ENCODE measurements around the gene WDR89. TPM values are rescaled to one million over a fixed set of nuclear protein-coding genes. Genes with fewer than 3 reads are reported as not detected.

WDR89 gene, protein sequence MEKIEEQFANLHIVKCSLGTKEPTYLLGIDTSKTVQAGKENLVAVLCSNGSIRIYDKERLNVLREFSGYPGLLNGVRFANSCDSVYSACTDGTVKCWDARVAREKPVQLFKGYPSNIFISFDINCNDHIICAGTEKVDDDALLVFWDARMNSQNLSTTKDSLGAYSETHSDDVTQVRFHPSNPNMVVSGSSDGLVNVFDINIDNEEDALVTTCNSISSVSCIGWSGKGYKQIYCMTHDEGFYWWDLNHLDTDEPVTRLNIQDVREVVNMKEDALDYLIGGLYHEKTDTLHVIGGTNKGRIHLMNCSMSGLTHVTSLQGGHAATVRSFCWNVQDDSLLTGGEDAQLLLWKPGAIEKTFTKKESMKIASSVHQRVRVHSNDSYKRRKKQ
- total RNA-seq: 10 to 100 TPM; 18.1 to 23.5 TPM

DNA sequence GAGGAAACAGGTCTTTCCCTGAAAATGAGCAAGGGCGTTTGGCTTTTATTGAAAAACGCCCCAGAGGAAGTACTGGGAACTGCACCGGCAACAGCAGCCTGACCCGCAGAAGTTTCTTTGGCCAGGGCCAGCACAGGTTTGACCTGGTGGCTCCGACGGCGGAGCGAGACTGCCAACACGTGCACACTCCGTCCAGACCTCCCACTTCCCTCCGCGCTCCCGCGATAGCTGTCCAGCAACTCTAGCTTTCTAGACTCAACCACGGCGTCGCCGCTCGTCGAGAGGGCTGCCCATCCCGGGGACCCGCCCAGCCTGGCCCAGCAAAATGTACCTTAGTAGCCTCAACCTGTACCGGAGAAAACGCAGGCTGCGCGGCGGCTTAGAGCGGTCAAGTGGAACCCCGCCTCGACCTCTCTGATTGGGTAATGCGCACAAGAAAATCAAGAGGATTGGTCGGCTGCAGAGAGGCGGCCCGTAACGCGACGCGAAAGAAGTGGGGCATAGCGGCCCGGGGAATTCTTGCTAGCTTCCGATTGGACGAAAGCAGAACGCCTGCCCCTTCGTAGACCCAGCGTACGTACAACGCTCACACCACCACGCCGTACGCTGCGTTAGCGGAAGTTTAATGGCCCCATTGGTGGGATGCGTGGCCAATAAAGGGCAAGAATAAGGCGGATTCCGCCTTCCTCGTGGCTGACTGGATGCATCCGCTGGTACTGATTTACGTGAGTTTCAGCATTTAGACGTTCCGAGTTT is at the start of gene WDR89:
Gene WDR89, minus strand, starts transcription at position 399 of the 756 bp plus-strand sequence. CDS start 41,929 bp downstream, outside the sequence.
- peak within 1 kb of the TSS; percentile 84 to 94 for H3K4me3 Mint-ChIP-seq
- H3K4me1 Mint-ChIP-seq (ENCODE audit: low read depth): peaks cover 60% of the 10 kb centered on the region
- peaks cover 2 to 3% of the 10 kb centered on the region in 2 donors for H3K9me3 Mint-ChIP-seq
- no peaks in the 10 kb centered on the region for H3K27me3 Mint-ChIP-seq (ENCODE audit: low read depth)
- H3K27ac Mint-ChIP-seq: peak within 1 kb of the TSS; percentile 81
- DNase-seq (peak; percentile 95 to 97), ATAC-seq (replicated peaks in 1 of 2) (peak; percentile 88)
- peaks cover 6 to 9% of the 10 kb centered on the region in 2 donors for H3K36me3 Mint-ChIP-seq (ENCODE audit: insufficient read depth in 2 of 2)

DNA sequence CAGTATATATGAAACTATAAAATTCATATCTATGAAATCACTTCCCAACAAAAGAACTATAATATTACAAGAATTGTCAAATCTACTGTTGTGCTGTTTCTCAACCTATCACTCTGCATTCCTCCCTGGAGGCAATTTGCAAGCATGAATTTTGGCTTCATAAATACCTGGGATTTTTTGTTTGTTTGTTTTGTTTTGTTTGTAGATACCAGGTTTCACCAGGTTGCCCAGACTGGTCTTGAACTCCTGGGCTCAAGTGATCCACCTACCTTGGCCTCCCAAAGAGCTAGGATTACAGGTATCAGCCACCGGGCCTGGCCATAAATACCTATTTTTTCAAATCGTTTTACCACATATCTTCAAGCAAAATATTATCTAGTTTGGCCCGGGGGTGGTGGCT is 47.5 kb upstream of the WDR89 start:
- H3K27ac Mint-ChIP-seq: no peak overlapping the region
- no peaks in the 10 kb centered on the region for H3K27me3 Mint-ChIP-seq (ENCODE audit: low read depth)
- H3K36me3 Mint-ChIP-seq (ENCODE audit: insufficient read depth in 2 of 2): peaks cover 0 to 2% of the 10 kb centered on the region in 2 donors
- no peak for DNase-seq
- no peaks in the 10 kb centered on the region for H3K4me1 Mint-ChIP-seq (ENCODE audit: low read depth)
- no peak overlapping the region for H3K4me3 Mint-ChIP-seq
- H3K9me3 Mint-ChIP-seq: no peaks in the 10 kb centered on the region
- ATAC-seq (replicated peaks in 1 of 2): no peak

DNA sequence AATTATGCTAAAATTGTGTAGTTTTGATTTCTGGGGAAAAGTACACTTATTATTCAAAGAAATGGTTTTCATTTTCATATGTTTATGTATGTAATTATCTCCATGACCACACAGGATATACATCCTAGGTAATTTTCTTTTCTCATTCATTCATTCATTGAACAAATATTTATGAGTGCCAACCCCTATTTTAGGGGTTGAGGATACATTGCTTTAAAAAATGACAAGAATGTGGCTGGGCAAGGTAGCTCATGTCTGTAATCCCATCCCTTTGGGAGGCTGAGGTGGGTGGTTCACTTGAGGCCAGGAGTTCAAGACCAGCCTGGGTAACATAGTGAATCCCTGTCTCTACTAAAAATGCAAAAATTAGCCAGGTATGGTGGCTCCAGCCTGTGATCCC is 45.3 kb upstream of the WDR89 start:
- H3K4me1 Mint-ChIP-seq (ENCODE audit: low read depth): no peaks in the 10 kb centered on the region
- no peaks in the 10 kb centered on the region for H3K27me3 Mint-ChIP-seq (ENCODE audit: low read depth)
- peaks cover 0 to 2% of the 10 kb centered on the region in 2 donors for H3K36me3 Mint-ChIP-seq (ENCODE audit: insufficient read depth in 2 of 2)
- no peak for DNase-seq
- H3K4me3 Mint-ChIP-seq: no peak overlapping the region
- no peak overlapping the region for H3K27ac Mint-ChIP-seq
- ATAC-seq (replicated peaks in 1 of 2): no peak
- H3K9me3 Mint-ChIP-seq: no peaks in the 10 kb centered on the region

DNA sequence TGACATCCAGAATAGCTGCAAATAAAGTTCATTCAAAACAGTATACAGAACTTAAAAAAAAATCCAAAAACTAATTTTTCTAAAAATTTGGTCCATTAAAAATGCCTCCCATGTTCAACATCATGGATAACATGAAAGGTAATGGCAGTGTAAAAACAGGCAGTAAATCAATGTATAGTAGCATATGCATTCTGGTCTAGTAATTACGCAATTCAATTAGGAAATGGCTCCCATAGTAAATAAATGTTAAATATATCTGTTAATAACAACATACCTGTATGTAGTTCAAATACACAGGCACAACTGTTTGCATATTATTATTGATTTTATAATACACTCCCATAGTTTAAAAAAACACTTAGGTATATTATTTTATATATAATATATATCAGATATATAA is 43.7 kb upstream of the WDR89 start:
- H3K36me3 Mint-ChIP-seq (ENCODE audit: insufficient read depth in 2 of 2): peaks cover 0 to 4% of the 10 kb centered on the region in 2 donors
- H3K4me1 Mint-ChIP-seq (ENCODE audit: low read depth): no peaks in the 10 kb centered on the region
- no peak overlapping the region for H3K27ac Mint-ChIP-seq
- DNase-seq (no peak), ATAC-seq (replicated peaks in 1 of 2) (no peak)
- no peaks in the 10 kb centered on the region for H3K9me3 Mint-ChIP-seq
- H3K4me3 Mint-ChIP-seq: no peak overlapping the region
- no peaks in the 10 kb centered on the region for H3K27me3 Mint-ChIP-seq (ENCODE audit: low read depth)

DNA sequence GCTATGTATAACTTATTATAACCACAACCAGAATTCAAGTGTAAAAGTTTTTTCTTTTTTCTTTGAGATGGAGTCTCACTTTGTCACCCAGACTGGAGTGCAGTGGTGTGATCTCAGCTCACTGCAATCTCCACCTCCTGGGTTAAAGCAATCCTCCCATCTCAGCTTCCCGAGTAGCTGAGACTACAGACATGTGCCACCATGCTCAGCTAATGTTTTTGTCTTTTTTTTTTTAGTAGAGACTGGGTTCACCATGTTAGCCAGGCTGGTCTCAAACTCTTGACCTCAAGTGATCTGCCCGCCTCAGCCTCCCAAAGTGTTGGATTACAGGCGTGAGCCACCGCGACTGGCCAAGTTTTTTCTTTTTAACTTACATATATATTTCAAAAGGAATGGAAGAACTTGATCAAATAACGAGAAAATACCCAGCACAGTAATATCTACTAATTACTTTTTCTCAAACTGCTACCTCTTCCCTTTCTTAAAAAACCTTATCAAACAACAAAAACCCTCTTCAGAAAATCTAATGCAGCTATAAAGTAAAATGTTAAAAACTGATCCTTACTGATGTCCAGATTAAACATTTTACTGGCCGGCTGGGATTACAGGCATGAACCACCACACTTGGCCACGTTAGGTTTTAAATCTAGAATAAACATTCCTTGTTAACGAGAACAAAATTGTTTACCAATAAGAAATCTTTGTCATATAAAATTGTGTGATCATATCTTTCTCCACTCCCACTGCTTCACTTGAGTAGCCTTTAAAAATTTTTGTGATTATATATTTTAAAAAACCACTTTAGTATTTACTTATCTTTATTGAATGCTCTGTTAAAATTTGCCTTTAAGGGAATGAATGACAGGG is 41.3 kb upstream of the WDR89 start:
- Mint-ChIP-seq H3K4me1 (ENCODE audit: low read depth) (no peaks in the 10 kb centered on the region), H3K9me3 (no peaks in the 10 kb centered on the region), H3K27me3 (ENCODE audit: low read depth) (no peaks in the 10 kb centered on the region), H3K4me3 (no peak overlapping the region), H3K27ac (no peak overlapping the region), H3K36me3 (ENCODE audit: insufficient read depth in 2 of 2) (peaks cover 0 to 4% of the 10 kb centered on the region in 2 donors)
- no peak for ATAC-seq (replicated peaks in 1 of 2)
- no peak for DNase-seq

DNA sequence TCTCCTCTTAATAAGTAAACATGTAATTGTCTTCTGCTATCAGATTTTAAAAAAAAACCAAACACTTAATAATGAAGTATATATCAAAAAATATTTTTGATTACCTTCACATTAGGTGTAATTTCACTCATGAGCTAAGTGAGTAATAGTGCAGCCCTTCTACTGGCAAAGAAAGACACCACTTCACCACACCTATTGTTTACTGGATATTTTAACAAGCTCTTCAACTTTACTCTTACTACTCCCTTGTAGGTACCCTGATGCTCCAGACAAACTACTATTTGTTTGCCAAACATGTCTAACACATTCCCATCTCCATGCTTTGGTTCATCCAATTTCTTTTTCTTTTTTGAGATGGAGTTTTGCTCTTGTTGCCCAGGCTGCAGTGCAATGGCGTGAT is 36.9 kb upstream of the WDR89 start:
- Mint-ChIP-seq H3K27ac (no peak overlapping the region), H3K4me1 (ENCODE audit: low read depth) (no peaks in the 10 kb centered on the region), H3K27me3 (ENCODE audit: low read depth) (no peaks in the 10 kb centered on the region), H3K4me3 (no peak overlapping the region), H3K9me3 (no peaks in the 10 kb centered on the region), H3K36me3 (ENCODE audit: insufficient read depth in 2 of 2) (peaks cover 0 to 2% of the 10 kb centered on the region in 2 donors)
- DNase-seq (no peak), ATAC-seq (replicated peaks in 1 of 2) (no peak)

DNA sequence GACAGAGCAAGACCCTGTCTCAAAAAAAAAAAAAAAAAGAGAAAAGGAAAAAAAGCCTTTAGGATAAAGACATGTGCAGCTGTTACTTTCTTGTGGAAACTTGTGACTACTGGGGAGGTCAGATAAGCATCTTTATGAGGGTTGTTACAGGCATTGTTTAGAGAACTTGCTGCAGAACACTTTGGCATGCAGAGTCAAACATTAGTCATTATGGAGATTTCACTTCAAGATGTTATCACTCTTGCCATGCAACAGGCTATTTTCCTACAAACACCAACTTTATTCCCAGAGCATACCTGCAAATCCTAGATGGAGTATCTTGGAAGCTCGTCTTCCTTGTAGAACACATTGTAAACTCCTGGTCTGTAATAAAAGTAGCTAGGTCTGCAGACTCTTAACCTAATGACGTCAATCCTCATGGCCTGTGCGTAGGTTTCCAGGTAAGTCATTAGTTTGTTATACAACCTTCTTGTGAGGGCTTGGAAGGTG is 36.3 kb upstream of the WDR89 start:
- Mint-ChIP-seq H3K9me3 (no peaks in the 10 kb centered on the region), H3K27ac (no peak overlapping the region)

DNA sequence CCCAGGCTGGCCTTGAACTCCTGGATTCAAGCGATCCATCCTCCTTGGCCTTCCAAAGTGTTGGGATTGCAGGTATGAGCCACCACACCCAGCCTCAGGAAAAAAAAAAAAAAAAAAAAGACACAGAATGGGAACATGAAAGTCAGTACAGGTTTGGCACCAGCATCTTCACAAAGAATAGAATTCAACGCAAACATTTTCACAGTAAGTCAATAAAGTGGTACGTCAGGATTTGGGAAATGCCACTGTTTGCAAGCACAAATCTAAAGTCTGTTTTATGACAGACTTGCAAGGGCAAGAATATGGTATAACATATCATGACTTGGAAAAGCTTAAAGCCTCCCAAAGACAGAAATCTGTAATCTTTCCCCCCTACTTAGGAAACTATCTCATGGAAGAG is 34.9 kb upstream of the WDR89 start:
- no peak overlapping the region for H3K4me3 Mint-ChIP-seq
- ATAC-seq (replicated peaks in 1 of 2) (no peak), DNase-seq (no peak)
- no peak overlapping the region for H3K27ac Mint-ChIP-seq
- H3K36me3 Mint-ChIP-seq (ENCODE audit: insufficient read depth in 2 of 2): peaks cover 0 to 2% of the 10 kb centered on the region in 2 donors
- H3K9me3 Mint-ChIP-seq: no peaks in the 10 kb centered on the region
- no peaks in the 10 kb centered on the region for H3K27me3 Mint-ChIP-seq (ENCODE audit: low read depth)
- no peaks in the 10 kb centered on the region for H3K4me1 Mint-ChIP-seq (ENCODE audit: low read depth)

More for the DNA sequence above, 36.3 kb upstream of the WDR89 start:
- Mint-ChIP-seq H3K27me3 (ENCODE audit: low read depth) (no peaks in the 10 kb centered on the region), H3K4me3 (no peak overlapping the region), H3K36me3 (ENCODE audit: insufficient read depth in 2 of 2) (peaks cover 0 to 2% of the 10 kb centered on the region in 2 donors), H3K4me1 (ENCODE audit: low read depth) (no peaks in the 10 kb centered on the region)
- ATAC-seq (replicated peaks in 1 of 2) (no peak), DNase-seq (no peak)

DNA sequence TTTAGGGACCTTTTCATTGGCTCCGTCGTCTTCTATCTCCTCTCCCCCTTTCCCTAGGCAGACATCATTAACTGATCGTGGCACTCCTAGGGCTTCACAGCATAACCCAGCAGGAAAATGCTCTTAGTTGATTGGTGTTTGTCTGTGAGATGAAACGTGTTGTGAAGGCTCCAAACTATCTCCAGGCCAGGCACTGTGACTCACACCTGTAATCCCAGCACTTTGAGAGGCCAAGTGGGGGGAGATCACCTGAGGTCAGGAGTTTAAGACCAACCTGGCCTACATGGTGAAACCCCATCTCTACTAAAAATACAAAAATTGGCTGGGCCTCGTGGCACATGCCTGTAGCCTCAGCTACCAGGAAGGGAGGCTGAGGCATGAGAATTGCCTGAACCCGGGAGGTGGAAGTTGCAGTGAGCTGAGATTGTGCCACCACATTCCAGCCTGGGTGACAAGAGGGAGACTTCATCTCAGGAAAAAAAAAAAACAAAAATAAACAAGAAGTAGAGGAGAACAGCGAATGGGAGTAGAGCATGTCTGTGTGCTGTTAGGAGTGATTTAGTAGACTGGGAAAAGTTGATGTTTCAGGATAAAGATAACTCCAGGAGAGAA is 32.3 kb upstream of the WDR89 start:
- H3K36me3 Mint-ChIP-seq (ENCODE audit: insufficient read depth in 2 of 2): peaks cover 0 to 1% of the 10 kb centered on the region in 2 donors
- ATAC-seq (replicated peaks in 1 of 2) (no peak), DNase-seq (no peak)
- no peak overlapping the region for H3K27ac Mint-ChIP-seq
- H3K27me3 Mint-ChIP-seq (ENCODE audit: low read depth): no peaks in the 10 kb centered on the region
- no peaks in the 10 kb centered on the region for H3K9me3 Mint-ChIP-seq
- H3K4me1 Mint-ChIP-seq (ENCODE audit: low read depth): no peaks in the 10 kb centered on the region
- no peak overlapping the region for H3K4me3 Mint-ChIP-seq

DNA sequence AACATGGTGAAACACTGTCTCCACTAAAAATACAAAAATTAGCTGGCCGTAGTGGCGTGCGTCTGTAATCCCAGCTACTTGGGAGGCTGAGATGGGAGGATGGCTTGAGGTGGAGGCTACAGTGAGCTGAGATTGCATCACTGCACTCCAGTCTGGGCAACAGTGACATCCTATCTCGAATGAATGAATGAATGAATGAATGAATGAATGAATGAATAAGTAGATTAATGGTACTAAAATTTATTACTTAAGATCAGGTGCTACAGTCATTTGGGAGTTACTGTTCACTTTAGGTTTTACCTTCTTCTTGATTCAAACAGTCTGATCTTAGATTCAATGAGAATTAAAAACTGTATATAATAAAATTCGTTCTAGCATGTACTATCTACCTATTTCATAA is 31.6 kb upstream of the WDR89 start:
- ATAC-seq (replicated peaks in 1 of 2) (no peak), DNase-seq (no peak)
- no peaks in the 10 kb centered on the region for H3K27me3 Mint-ChIP-seq (ENCODE audit: low read depth)
- H3K36me3 Mint-ChIP-seq (ENCODE audit: insufficient read depth in 2 of 2): peaks cover 0 to 1% of the 10 kb centered on the region in 2 donors
- H3K9me3 Mint-ChIP-seq: no peaks in the 10 kb centered on the region
- H3K27ac Mint-ChIP-seq: no peak overlapping the region
- no peaks in the 10 kb centered on the region for H3K4me1 Mint-ChIP-seq (ENCODE audit: low read depth)
- H3K4me3 Mint-ChIP-seq: no peak overlapping the region

DNA sequence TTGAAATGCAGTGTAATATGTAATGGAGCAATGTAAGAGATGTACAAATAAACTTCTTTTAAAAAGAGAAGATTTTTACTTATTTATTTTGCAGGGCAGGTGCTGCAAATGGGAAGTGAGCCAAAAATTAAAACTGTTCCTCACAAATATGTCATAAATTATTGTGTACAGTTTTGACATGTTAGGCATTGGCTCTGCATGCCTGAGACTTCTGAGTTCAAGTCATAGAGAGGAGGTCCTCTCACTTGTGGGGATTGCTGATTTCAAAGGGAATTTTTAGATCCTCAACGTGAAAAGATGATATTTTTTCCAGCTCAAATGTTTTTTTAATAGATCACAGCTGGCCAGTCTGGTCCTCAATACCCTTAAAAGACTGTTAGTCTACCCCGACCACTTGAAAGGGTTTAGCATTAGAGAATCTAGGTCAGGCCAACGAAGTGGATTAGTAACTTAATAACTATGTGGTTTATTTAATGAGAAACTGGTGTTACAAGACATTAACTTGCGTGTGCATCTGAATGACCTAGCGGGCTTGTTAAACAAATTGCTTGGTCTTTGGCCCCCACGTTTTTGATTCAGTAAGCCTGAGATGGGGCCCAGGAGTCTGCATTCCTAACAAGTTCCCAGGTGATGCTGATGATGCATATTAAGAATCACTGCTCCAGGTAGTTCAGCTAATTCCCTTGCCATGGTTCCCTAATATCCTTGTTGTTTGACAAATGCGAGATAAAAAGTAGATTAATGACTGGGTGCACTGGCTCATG is 30.9 kb upstream of the WDR89 start:
- Mint-ChIP-seq H3K36me3 (ENCODE audit: insufficient read depth in 2 of 2) (peaks cover 0 to 1% of the 10 kb centered on the region in 2 donors), H3K4me1 (ENCODE audit: low read depth) (no peaks in the 10 kb centered on the region), H3K4me3 (no peak overlapping the region), H3K27me3 (ENCODE audit: low read depth) (no peaks in the 10 kb centered on the region), H3K9me3 (no peaks in the 10 kb centered on the region), H3K27ac (no peak overlapping the region)
- DNase-seq: no peak
- no peak for ATAC-seq (replicated peaks in 1 of 2)

DNA sequence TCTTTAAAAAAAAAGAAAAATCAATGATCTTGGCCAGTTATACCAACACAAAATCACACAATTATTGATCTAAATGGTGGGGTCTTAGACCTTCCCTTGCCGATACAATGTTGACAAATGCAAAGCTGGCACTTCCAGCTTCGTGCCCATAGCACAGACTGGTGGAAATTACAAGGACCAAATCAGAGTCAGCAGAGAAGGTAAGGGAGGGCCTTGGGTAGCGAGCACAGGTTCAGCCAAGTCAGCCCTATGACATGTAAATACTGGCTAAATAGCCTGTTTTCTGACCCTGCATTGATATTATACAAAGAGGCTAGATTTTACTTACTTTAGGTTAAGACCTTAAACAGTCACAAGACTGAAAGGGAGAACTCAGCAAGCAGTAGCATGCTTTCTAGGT is 30.3 kb upstream of the WDR89 start:
- Mint-ChIP-seq H3K9me3 (no peaks in the 10 kb centered on the region), H3K27me3 (ENCODE audit: low read depth) (no peaks in the 10 kb centered on the region), H3K4me3 (no peak overlapping the region), H3K27ac (no peak overlapping the region), H3K4me1 (ENCODE audit: low read depth) (no peaks in the 10 kb centered on the region), H3K36me3 (ENCODE audit: insufficient read depth in 2 of 2) (no peaks in the 10 kb centered on the region)
- ATAC-seq (replicated peaks in 1 of 2) (no peak), DNase-seq (no peak)
